ENCODE measurements around the gene ERICH3. TPM values are rescaled to one million over a fixed set of nuclear protein-coding genes. Genes with fewer than 3 reads are reported as not detected.

Gene ERICH3
- total RNA-seq, 1 experiment from 2014 or later = not detected

DNA sequence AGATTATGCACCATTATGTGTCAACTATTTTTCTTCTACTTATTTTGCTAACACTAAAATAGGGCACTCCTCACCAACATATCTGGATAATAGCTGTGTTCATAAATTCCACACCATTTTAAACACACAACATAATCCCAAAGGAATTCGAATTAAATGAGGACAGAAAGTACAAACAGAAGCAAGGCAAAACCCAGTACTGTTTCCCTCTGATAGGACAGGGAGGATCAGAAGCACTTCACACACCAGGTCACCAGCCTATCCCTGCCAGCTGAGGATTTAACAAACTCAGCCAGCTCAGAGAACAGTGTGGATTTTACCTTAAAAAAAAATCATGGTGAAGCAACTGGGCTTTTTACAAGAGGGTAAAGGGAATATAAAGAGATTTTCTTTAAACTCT, 39.3 kb upstream of the ERICH3 start:
- Mint-ChIP-seq H3K27ac (no peak overlapping the region), H3K27me3 (ENCODE audit: low read depth) (no peaks in the 10 kb centered on the region), H3K36me3 (ENCODE audit: insufficient read depth in 1 of 3, low read depth in 3 of 3) (peaks cover 0 to 8% (median 0%) of the 10 kb centered on the region in 3 experiments; a peak in 1 of 7 replicates), H3K9me3 (no peaks in the 10 kb centered on the region), H3K4me3 (no peak overlapping the region), H3K4me1 (peaks cover 0 to 7% of the 10 kb centered on the region in 2 experiments; a peak in 2 of 4 replicates)
- H3K9ac ChIP-seq (ENCODE audit: extremely low read depth, insufficient read length, low read length) = no peak overlapping the region
- no peak for DNase-seq
- no peaks in the 10 kb centered on the region for H3K79me1 ChIP-seq (ENCODE audit: insufficient read depth, low read depth, low read length, poor library complexity, severe bottlenecking)
- no peaks in the 10 kb centered on the region for H3K27me3 ChIP-seq (ENCODE audit: insufficient read depth, low read length)
- H3K56ac ChIP-seq (ENCODE audit: insufficient read length, low read depth, low read length) = no peak overlapping the region
- H3K4ac ChIP-seq (ENCODE audit: low read depth, low read length) = no peak overlapping the region
- no peaks in the 10 kb centered on the region for H3K9me3 ChIP-seq (ENCODE audit: control insufficient read depth, low read depth, low read length)
- TF ChIP-seq, protein P1, sequence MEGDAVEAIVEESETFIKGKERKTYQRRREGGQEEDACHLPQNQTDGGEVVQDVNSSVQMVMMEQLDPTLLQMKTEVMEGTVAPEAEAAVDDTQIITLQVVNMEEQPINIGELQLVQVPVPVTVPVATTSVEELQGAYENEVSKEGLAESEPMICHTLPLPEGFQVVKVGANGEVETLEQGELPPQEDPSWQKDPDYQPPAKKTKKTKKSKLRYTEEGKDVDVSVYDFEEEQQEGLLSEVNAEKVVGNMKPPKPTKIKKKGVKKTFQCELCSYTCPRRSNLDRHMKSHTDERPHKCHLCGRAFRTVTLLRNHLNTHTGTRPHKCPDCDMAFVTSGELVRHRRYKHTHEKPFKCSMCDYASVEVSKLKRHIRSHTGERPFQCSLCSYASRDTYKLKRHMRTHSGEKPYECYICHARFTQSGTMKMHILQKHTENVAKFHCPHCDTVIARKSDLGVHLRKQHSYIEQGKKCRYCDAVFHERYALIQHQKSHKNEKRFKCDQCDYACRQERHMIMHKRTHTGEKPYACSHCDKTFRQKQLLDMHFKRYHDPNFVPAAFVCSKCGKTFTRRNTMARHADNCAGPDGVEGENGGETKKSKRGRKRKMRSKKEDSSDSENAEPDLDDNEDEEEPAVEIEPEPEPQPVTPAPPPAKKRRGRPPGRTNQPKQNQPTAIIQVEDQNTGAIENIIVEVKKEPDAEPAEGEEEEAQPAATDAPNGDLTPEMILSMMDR (conservative IDR thresholded peaks at IDR 0.05) = no peak
- H2BK20ac ChIP-seq (ENCODE audit: low read depth, low read length, poor library complexity, severe bottlenecking) = no peak overlapping the region
- H2BK15ac ChIP-seq (ENCODE audit: low read depth, low read length) = no peak overlapping the region
- H2BK5ac ChIP-seq (ENCODE audit: insufficient read length, low read length) = no peak overlapping the region
- H3K14ac ChIP-seq (ENCODE audit: insufficient read depth, low read length) = no peak overlapping the region
- H3T11ph ChIP-seq (ENCODE audit: low read length) = no peak overlapping the region
- H3K79me2 ChIP-seq (ENCODE audit: insufficient read depth, low read length) = no peaks in the 10 kb centered on the region
- no peak overlapping the region for H2AFZ ChIP-seq (ENCODE audit: low read length)
- no peak overlapping the region for H3K18ac ChIP-seq (ENCODE audit: insufficient read length, low read depth, low read length)
- no peak overlapping the region for H3K23ac ChIP-seq (ENCODE audit: insufficient read length, low read depth, low read length)
- no peaks in the 10 kb centered on the region for H3K23me2 ChIP-seq (ENCODE audit: insufficient read length, low read depth, low read length, poor library complexity, severe bottlenecking)
- no peak overlapping the region for H4K91ac ChIP-seq (ENCODE audit: insufficient read length, low read depth, low read length)
- no peaks in the 10 kb centered on the region; the same call in 1 of the 2 replicates for H3K4me1 ChIP-seq (ENCODE audit: insufficient read depth, low read length)
- H3K4me2 ChIP-seq (ENCODE audit: insufficient read depth, insufficient read length, low read length) = no peak overlapping the region
- H4K8ac ChIP-seq (replicated peaks; ENCODE audit: insufficient read length, low read depth, low read length) = no peak overlapping the region
- no peak overlapping the region for H2BK12ac ChIP-seq (ENCODE audit: insufficient read length, low read depth, low read length)
- no peak overlapping the region for H4K5ac ChIP-seq (ENCODE audit: insufficient read length, low read depth, low read length)
- no peak overlapping the region for H2BK120ac ChIP-seq (ENCODE audit: low read depth, low read length, poor library complexity, severe bottlenecking)
- no peaks in the 10 kb centered on the region for H4K20me1 ChIP-seq (ENCODE audit: control insufficient read depth, insufficient read depth, insufficient read length)
- H2AK5ac ChIP-seq (ENCODE audit: insufficient read length, low read length) = no peak overlapping the region
- H3K27ac ChIP-seq (ENCODE audit: insufficient read length, low read depth, low read length) = no peak overlapping the region
- no CpG with 5 or more reads among the region's 1 CpG for WGBS (ENCODE audit: extremely low coverage, insufficient read length, low lambda C conversion rate)

Data from H9 (cell line).